Measurements from ENCODE around the gene LHX3. TPM values are rescaled to one million over a fixed set of nuclear protein-coding genes. Genes with fewer than 3 reads are reported as not detected.

The LHX3 gene
- total and polyA plus RNA-seq, 2 of the 8 experiments (the other 6 are each of a cell fraction or from before 2014, with no cell fraction given): 0.02 TPM; not detected in 1

DNA sequence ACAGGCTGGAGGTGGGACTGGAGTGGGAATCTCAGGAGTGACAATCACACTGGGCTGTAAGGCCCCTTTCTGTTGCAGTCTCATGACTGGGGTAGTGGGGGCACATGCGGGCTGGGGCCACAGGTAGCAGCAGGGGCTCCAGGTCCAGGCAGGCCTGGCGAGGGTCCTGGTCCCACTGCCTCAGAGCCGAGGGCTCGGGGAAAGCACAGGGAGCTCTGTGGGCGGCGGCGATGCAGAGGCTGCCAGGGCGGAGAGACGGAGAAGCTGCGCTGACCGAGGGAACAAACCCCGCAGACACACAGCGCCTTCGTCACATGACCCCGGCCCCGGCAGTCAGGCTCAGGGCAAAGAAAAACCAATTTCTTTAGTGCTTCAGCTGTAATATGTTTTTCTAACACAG is 5.3 kb upstream of the LHX3 start:
- WGBS, 2 experiments (ENCODE audit: extremely low coverage in 1 of 2, insufficient coverage in 1 of 2, insufficient read length in 1 of 2, insufficient replicate concordance in 2 of 2, low coverage in 1 of 2, low lambda C conversion rate in 2 of 2, missing lambda C conversion rate in 1 of 2): 88% methylated on average over 16 of the region's 16 CpGs; no CpG with 5 or more reads in 1 of the 2 experiments
- no peak for FAIRE-seq
- H3K79me1 ChIP-seq (ENCODE audit: low read depth, low read length): peaks cover 4% of the 10 kb centered on the region; the same call in 1 of the 2 replicates

More for the DNA sequence above, 5.3 kb upstream of the LHX3 start:
- Histone ChIP-seq H2BK20ac (ENCODE audit: low read length) (no peak overlapping the region), H2BK12ac (ENCODE audit: low read depth, low read length) (no peak overlapping the region), H3K4ac (replicated peaks; ENCODE audit: insufficient read length, low read depth, low read length) (no peak overlapping the region), H2AK5ac (ENCODE audit: low read depth, low read length) (no peak overlapping the region), H3K9me3 (ENCODE audit: insufficient read depth in 2 of 2, low read depth in 1 of 2, low read length in 1 of 2) (peaks cover 0 to 4% of the 10 kb centered on the region in 2 experiments; a peak in 1 of 4 replicates), H3K4me1 (replicated peaks in 1 of 4; ENCODE audit: control insufficient read depth in 3 of 4, insufficient read depth in 4 of 4, low read length in 3 of 4) (peaks cover 1 to 4% (median 4%) of the 10 kb centered on the region in 4 experiments; a peak in 6 of 7 replicates), H3K79me2 (ENCODE audit: control insufficient read depth in 1 of 2, insufficient read depth in 2 of 2, low read length in 2 of 2) (no peaks in the 10 kb centered on the region), H4K5ac (ENCODE audit: insufficient read length, low read depth, low read length) (no peak overlapping the region), H4K8ac (ENCODE audit: extremely low read depth, insufficient read depth, low read length) (no peak overlapping the region), H3K4me3 (ENCODE audit: extremely low read depth in 1 of 4, insufficient read depth in 2 of 4, low read depth in 3 of 4, low read length in 4 of 4) (no peak overlapping the region), H3K27ac (ENCODE audit: low read depth, low read length) (no peak overlapping the region), H3K18ac (ENCODE audit: extremely low read depth, low read length) (no peak overlapping the region), H2AFZ (ENCODE audit: low read length) (no peak overlapping the region), H3K9ac (replicated peaks in 1 of 4; ENCODE audit: extremely low read depth in 1 of 4, low read depth in 3 of 4, low read length in 3 of 4) (no peak overlapping the region), H3K56ac (replicated peaks; ENCODE audit: insufficient read length, low read depth, low read length) (no peak overlapping the region), H3K23ac (ENCODE audit: insufficient read length) (no peak overlapping the region), H3K23me2 (ENCODE audit: low read depth, low read length) (no peaks in the 10 kb centered on the region; the same call in 1 of the 2 replicates), H2BK120ac (replicated peaks; ENCODE audit: low read depth, low read length) (no peak overlapping the region), H3K14ac (ENCODE audit: insufficient read length) (no peak overlapping the region), H4K91ac (replicated peaks; ENCODE audit: insufficient read length, low read length) (no peak overlapping the region), H2BK15ac (ENCODE audit: low read length) (no peak overlapping the region), H4K20me1 (replicated peaks in 1 of 2; ENCODE audit: control insufficient read depth in 1 of 2, insufficient read depth in 2 of 2, low read length in 2 of 2) (peaks cover 16 to 30% of the 10 kb centered on the region in 2 experiments), H3K4me2 (ENCODE audit: insufficient read depth in 1 of 2, low read depth in 2 of 2, low read length in 2 of 2) (no peak overlapping the region), H2BK5ac (ENCODE audit: low read depth, low read length) (no peak overlapping the region), H3K27me3 (replicated peaks in 1 of 4; ENCODE audit: control insufficient read depth in 3 of 4, extremely low read depth in 1 of 4, insufficient read depth in 3 of 4, low read length in 3 of 4) (peaks cover 0 to 10% (median 8%) of the 10 kb centered on the region in 4 experiments; a peak in 6 of 7 replicates), H3K36me3 (ENCODE audit: control insufficient read depth in 2 of 4, insufficient read depth in 4 of 4, low read length in 3 of 4) (peaks cover 2 to 23% (median 15%) of the 10 kb centered on the region in 4 experiments; a peak in 7 of 8 replicates)
- POLR2A ChIA-PET (ENCODE audit: partially characterized antibody): interaction anchor here (0.8 to 1.4 kb wide), 2 partner anchors 14 to 32 kb away, joined by 4 read pairs; no protein-coding TSS in a partner anchor
- TF ChIP-seq SRF (IDR thresholded peaks at IDR 0.05; ENCODE audit: low read depth, low read length) (no peak), PHF8 (conservative IDR thresholded peaks at IDR 0.05; ENCODE audit: low read depth, low read length) (no peak), FOSL1 (IDR thresholded peaks at IDR 0.05; ENCODE audit: insufficient read depth, low read depth, low read length) (no peak), YY1 (IDR thresholded peaks at IDR 0.05; ENCODE audit: low read depth, low read length) (no peak), CEBPB (IDR thresholded peaks at IDR 0.05; ENCODE audit: low read depth, low read length) (no peak)
- TF ChIP-seq, protein P1, sequence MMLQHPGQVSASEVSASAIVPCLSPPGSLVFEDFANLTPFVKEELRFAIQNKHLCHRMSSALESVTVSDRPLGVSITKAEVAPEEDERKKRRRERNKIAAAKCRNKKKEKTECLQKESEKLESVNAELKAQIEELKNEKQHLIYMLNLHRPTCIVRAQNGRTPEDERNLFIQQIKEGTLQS (IDR thresholded peaks at IDR 0.05; ENCODE audit: insufficient read depth, low read depth, low read length): no peak
- DNase-seq (ENCODE audit: low read depth in 1 of 2, low spot score in 2 of 2): no peak
- CTCF ChIA-PET (ENCODE audit: partially characterized antibody): interaction anchor here (0.7 to 2.5 kb wide), 12 partner anchors 7 to 243 kb away, joined by 3 to 11 read pairs (median 4); no protein-coding TSS in a partner anchor

All from H1 (cell line).